ENCODE results near the gene BICC1. TPM values are rescaled to one million over a fixed set of nuclear protein-coding genes. Genes with fewer than 3 reads are reported as not detected.

BICC1 gene
- polyA plus RNA-seq, 3 donors, result 83.0 to 90.1 (median 89.3) TPM

DNA sequence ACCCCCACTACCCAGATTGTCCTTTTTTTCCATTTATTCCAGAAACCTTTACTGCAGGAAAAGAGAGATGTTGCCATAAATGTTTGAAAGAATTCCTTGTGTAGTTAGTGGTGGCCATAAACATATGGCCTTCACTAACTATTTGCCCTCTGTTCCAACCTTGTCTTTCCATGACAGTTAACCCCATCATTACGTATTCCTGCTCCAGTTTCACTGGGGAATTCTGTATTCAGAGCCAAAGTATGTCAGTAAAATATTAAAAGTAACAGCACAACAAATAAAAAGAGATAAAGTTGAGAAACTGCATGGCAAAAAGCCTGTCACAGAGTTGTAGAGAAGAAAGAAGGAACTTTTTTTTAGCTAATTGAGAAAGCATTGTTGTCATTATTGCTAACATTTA, 261.3 kb downstream of the BICC1 start:
- no peak for DNase-seq (ENCODE audit: low read depth in 3 of 3, low spot score in 2 of 3)

DNA sequence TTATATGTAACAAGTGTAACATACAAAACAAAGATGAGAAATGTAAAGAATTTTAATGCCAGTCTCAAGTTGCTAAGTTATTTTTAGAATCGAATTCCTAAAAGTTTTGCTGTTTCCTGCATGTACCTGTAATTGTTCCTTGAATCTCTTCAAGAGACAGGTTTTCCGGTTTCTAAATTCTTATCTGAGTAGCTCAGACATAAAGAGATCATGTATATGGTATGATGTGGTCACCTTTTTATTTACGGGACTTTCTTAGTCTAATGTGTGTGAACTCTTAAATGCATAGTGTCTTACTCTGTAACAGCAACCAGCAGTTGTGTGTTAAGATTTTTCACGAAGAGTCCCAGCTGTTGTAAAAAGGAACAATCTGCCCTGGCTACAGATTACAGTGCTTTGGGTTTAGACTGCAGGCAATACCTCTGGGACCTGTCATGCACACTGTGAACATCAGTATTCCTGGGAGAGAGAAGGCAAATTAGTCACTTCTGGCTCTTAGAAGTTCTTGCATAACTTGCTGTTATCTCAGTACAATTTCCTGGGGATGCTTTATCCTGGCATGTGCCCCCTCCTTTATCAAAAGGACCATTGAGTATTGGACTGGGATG, 263.4 kb downstream of the BICC1 start:
- no peak for DNase-seq (ENCODE audit: low read depth in 3 of 3, low spot score in 2 of 3)

DNA sequence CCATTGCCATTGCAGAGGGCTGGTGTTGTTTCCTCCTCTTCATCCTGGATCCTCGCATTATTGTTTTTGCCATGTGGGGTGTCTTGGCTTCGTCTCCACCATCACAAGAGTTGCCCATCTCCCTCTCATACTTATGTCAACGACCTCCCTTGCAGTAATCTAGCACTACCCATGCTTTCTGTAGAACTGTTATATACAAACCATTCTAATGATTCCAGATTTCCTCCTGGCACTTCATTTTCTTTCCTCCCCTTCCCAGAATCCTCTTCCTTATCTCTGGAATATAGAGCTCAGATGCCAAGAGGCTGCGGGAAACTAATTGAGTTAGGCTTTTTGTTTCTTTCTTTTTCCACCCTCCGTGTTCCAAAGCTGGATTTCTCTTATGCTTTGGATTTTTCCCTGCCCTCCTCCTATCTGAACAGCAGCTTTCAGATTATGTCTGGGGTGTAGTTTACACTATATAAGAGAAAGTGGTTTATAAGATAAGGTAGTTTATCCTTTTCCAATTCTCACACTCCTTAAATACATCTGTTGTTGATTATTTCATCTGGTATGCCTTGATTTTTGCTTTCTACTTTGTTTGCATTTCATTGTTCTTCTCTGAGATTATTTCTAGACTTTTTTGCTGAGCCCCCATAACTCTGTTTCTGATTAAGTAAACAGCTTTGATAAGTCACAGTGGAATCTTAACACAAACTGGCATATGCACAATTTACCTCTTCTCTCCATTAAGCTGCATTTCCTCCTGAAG, 264.1 kb downstream of the BICC1 start:
- no peak for DNase-seq (ENCODE audit: low read depth in 3 of 3, low spot score in 2 of 3)

DNA sequence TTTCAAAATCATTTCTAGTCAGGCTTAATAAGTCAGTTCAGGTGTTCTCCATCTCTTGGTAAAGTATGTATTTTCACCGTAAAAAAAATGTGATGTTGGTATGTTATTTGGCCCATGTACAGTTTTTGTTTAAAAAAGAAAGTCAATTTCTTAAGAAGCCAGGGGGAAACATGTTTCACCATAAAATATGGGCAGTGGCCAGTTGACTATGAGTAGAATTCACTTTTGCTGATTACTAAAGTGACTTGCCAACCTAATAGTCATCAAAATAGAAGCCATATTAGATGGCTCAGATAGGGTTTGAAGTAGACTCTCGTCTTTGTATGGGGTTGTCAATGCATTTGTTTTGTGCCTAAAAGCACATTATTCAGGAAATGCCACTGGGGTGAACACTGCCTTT, 266.3 kb downstream of the BICC1 start:
- no peak for DNase-seq (ENCODE audit: low read depth in 3 of 3, low spot score in 2 of 3)

DNA sequence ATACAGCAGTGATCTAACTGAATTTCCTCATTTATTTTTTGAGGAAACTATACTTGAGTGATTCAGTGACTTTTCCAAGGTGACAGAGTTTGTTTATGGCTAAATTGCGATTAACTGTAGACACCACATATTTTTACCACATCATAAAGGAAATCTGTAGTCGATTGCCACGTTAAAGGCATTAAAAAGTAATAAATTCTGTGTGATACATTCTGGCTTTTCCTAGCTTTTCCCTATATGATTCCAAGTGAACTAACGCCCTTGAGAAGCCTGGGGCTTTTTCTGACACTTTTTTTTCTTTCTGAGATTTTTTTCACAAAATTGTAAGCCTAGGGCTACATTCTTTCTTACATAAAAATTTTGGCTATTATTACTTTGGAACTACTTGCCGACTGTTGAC, 266.9 kb downstream of the BICC1 start:
- no peak for DNase-seq (ENCODE audit: low read depth in 3 of 3, low spot score in 2 of 3)

DNA sequence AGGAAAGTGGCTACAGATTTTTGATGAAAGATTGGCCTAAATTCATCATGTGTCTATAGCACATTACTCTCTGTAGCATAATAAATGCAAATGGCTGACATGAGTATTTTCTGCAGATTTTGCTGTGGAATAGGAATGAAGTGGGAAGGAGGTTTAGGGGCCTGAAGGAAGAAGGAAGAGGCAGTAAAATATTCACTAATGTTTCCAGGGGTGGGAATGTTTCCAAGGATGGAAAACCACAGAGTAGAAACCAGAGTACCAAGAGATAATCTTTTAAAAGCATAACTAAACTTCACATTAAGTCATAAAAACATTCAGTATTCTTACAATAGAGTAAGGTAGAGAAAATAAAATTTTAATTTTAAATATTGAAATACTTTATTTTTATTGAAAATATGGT, 267.8 kb downstream of the BICC1 start:
- no peak for DNase-seq (ENCODE audit: low read depth in 3 of 3, low spot score in 2 of 3)

DNA sequence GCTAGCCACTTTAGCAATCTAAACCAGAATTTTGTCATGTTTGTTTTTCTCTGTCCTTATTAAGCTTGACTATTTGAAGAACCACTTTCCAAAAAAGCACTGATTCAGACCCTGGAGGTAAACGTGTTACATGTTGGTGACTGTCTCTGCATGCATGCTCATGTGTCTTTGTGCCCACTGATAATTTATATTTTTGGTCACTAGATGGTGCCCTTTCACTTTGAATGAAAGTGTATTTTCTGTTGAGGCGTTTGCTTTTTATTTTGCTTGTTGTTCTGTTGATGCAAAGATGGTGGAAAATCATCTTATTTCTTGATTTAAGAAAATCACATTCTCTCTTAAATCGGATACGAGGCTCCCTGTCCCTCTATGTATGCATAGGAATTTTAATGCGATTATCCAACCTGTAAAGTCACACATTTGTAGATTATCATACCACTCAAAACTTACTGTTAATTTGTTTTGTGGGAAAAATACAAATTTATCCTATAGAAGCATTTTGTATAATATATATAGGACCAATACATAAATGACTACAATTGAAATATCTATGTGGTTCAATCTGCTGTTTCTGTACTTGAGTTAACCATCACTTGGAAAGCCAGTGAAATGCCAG, 269.3 kb downstream of the BICC1 start:
- peak; percentile 25 to 43 (median 41) for DNase-seq (ENCODE audit: low read depth in 3 of 3, low spot score in 2 of 3)

DNA sequence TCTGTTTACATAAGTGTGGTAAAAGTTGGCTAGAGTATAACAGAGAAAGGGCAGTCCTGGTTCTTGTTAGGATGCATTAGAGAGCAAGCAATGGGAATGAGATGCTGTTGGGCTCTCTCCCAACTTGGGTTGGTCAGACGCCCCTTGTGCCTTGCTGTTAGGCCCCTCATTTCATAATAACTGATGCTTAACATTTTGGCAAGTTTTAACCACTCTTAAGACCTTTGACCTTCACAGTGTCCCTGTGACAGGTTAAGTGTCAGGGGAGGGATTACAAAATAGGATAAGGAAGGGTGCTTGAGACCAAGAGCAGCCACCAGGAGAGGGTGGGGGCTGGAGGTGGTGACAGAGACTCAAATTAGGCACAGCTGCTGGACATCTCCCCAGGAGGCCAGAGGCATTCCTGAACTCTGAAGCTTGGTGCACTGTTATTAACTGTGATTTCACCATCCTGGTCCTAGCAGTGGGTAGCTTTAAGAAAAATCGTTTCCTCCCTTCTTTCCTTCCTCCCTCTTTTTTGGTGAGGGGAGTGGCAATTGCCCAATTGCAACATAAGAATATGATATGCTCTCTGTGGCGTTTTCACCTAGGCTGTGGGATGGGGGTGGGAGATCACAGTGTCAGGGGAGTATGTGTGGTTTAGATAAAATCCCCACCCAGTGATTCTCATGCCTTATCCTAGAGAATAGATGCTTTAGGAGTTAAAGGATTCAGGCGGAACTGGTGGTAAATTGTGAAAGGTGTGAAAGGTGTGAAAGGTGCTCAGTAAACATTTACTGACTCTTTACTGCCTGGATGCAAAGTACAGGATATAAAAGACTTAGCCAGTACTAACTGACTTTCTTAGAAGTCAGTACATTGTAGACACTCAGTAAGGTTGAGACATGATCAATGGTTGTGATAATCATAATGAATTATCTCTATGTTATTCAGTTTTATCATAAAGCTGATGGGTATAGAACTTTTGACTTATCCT, 270.5 kb downstream of the BICC1 start:
- DNase-seq (ENCODE audit: low read depth in 3 of 3, low spot score in 2 of 3), result no peak

DNA sequence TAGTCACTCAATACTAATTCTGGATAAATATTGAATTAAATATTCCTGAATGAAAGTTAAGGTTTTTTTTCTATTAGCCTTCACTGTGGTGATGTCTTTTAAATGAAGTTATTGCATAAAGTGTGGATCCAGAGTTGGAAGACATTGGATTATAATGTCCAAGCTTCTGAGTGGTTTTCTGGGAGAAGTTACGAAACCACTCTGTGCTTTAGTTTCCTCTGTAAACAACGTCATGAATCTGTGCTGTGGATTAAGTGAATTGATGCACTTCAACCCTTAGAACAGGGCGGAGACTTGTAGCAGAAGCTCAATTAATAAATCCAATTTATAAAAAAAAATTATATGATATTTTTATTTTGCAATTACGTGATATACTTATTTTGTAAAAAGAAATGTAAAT, 271.7 kb downstream of the BICC1 start:
- DNase-seq (ENCODE audit: low read depth in 3 of 3, low spot score in 2 of 3), result no peak

DNA sequence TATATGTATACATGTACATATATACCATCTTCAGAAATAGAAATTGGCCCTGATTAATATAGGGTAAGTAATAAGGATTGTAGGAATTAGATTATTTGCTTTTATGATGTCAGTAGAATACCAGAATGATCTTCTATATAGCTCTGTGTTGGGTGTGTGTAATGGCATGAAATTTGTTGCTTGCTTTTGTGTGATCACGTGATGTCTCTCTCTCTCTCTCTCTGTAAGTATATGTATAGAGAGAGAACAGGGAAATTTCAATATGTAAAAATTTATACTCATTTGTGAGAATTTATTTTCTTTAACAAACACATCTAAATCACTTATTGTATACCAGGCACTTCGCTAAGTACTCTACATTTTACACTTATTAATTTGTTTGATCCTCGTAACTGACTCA, 272.7 kb downstream of the BICC1 start:
- no peak for DNase-seq (ENCODE audit: low read depth in 3 of 3, low spot score in 2 of 3)

DNA sequence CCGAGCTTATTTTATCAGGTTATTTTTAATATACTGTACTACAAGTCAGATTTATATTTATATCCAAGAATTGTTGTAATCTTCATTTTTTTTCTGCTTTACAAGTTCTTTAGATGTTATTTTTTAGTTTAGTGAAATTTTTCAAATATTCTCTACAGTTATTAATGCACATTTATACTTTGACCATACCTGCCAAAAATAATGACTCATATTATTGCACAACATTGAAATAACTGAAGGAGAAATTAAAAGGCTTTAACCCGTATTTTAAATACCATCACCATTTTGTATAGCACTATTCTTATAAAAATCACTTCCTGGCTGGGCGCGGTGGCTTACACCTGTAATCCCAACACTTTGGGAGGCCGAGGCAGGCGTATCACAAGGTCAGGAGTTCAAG, 278.5 kb downstream of the BICC1 start:
- no peak for DNase-seq (ENCODE audit: low read depth in 3 of 3, low spot score in 2 of 3)

DNA sequence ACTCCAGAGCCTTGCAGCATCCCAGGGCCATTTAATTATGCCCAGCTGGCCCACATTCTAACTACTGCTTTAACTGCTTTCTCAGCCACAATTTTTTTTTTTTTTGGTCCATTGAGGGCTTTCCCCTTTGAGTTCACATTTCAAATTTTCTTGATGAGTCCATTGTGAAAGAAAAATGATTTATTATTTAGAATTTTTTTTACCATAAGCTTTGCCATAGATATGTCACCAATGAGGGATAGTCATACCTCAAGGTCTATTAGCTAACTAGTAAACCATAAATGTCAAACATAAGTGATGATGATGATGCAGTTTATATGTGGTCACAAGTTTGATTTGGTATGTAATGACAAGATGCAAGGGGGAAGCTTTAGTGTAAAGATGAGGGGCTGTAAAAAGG, 282.9 kb downstream of the BICC1 start:
- no peak for DNase-seq (ENCODE audit: low read depth in 3 of 3, low spot score in 2 of 3)

DNA sequence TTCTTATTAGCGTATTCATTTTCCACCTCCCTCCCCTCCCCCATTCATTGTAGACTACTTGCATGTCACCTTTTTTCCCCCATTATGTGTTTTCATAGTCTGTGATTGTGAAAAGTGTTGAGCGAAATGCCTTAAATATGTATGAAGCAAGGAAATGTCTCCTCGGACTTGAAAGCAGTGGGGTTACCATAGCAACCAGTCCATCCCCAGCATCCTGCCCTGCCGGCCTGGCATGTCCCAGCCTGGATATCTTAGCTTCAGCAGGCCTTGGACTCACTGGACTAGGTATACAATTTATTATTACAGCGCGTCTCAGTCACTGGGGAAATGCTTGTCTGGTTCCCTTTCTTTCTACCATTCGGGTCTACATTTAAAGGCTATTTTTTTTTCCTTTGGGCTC, 283.6 kb downstream of the BICC1 start:
- DNase-seq (ENCODE audit: low read depth in 3 of 3, low spot score in 2 of 3), result no peak

DNA sequence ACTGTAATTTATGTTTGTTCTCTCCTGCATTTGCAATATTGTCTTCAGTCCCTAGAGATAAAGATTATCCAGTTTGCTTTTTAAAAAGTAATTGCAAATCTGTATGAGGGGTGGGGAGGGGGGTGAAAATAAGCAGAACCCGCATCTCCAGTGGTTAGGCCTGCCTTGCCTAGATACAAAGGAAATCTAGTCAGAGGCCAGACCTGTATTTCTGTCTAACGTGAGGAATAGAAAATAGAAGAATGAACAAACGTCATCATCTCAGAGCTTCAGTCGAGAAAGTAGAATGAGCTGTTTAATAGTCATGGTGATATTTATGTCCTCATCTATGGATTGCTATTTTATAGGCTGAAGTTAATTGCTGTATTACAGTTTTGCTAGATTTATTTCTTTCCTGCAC, 284.2 kb downstream of the BICC1 start:
- DNase-seq (ENCODE audit: low read depth in 3 of 3, low spot score in 2 of 3), result no peak

DNA sequence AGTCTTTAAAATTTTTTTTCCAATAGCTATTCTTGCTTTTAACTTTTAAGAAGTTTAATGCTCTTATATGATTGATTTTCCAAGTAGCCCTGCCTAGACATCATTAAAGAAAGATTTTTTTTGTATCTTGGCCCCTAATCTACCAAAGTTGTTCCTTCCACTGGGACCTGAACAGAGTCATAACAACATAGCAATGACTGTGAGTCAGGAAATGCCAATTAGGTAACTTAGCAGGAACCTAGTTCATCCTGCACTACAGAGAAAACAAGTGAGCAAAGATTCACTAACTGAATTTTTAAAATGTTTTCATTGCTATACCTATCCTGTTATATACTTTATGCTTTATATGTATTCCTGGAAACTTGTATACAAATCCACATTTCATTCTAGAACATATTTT, 284.7 kb downstream of the BICC1 start:
- DNase-seq (ENCODE audit: low read depth in 3 of 3, low spot score in 2 of 3), result no peak

DNA sequence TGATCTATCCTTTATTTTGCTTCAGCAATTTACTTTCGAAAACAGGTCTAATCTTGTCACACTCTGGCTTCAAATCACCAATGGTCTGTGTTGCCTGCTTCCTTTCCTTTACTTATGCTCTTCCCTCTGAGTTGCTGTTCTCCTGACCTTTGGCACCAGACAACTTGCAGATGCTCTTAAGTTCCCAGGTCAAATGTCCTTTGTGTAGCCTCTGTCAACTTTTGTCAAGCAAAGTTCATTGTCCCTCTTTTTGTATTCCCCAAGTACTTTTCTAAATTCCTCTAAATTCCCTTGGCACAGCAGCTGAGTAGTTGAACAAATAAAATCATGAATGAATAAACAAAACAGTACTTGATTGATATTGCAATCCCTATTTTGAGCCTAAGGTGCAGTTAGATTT, 289.4 kb downstream of the BICC1 start:
- DNase-seq (ENCODE audit: low read depth in 3 of 3, low spot score in 2 of 3), result no peak

DNA sequence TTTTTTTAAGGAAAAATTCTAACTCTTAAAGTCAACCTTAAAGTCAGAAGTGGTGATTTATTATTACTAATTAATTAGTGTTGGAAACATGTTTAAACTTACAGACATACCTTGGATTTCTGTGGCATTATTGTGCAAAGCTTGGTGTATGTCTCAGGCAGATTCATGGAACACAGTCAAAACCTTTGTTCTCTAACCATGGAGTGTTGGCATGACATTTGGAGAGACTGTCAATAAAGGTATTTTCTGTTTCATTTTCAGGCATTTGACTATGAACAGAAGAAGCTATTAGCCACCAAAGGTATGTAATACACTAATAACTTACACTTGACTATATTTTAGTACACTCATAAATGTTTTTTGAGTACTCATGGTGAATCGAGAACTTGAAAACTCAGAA, 293.7 kb downstream of the BICC1 start:
- DNase-seq (ENCODE audit: low read depth in 3 of 3, low spot score in 2 of 3), result no peak

DNA sequence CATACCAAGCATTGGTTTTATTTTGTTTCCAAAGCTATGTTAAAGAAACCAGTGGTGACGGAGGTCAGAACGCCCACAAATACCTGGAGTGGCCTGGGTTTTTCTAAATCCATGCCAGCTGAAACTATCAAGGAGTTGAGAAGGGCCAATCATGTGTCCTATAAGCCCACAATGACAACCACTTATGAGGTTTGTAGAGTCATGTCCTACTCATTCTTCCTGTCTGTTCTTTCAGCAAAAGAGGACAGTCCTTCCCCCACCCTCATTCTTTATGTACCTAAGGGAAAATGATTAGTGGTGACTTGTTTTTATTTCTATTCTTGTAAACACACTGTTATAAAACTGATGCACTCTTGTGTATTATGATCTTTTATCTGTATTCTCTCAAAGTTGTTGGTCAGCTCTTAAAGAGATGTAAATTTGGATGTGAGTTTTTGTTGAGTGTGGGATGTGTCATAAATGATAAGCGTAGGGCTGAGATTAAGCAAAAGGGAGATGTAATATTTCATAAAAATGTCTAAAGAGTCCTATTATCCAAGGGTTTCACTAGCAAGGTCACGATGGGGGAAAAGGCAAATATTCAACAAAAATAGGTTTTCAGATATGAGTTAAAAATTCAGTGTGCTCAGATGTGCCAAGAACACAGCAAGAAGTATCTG, 294.4 kb downstream of the BICC1 start:
- no peak for DNase-seq (ENCODE audit: low read depth in 3 of 3, low spot score in 2 of 3)

DNA sequence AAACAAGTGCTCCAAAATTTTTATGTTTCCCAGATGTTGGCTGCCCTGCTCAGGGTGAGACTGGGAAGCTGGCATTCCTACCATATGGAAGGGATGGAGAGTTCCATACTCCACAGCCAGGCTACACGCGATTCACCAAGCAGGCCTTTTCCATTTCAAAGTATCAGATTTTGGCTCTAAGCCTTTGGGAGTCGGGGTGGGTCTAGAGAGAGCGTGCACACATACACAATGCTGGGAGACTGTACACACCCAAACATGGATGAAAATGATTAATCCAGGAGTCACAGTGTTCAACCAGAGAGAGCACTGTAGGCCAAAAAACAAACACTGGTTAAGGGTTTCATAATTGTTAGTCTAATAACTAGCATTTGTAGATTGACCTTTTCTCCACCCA, 295.0 kb downstream of the BICC1 start:
- no peak for DNase-seq (ENCODE audit: low read depth in 3 of 3, low spot score in 2 of 3)

DNA sequence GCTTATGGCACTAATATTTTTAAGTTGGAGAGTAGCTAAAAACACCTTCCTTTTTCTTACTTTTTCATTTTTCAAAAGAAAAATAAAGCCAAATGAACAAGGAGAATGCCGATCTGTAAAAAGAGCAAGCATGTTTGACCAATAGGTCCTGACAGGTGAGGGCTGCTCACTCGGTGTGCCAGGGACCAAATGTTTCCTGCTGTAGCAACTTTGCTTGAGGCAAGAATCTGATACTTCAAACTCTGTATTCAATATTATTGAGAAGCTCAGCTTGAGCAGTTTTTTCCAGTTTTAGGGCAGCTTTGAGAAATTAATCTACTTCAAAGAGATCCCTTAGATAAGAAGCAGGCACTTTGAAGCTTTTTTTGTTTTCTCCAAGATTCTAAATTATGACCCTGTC, 298.1 kb downstream of the BICC1 start:
- DNase-seq (ENCODE audit: low read depth in 3 of 3, low spot score in 2 of 3), result no peak

DNA sequence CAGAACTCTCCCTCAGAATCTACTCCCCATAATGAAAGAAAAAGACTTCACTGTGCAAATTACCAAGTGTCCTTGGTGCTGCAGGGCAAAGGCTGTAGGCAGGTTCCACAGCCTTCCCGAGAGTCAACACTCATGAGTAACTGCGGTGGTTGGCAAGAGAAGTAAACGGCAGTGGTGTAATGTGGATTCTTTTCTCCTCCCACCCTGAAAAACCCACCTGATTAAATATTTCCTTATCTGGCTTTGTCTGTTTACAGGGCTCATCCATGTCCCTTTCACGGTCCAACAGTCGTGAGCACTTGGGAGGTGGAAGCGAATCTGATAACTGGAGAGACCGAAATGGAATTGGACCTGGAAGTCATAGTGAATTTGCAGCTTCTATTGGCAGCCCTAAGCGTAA, 300.9 kb downstream of the BICC1 start:
- DNase-seq (ENCODE audit: low read depth in 3 of 3, low spot score in 2 of 3), result no peak

Data from right renal cortex interstitium (tissue), 3 donors.